Activated CD4-positive, alpha-beta T cell treated with anti-CD3 and anti-CD28 coated beads, Interleukin-2, amount 50 U/mL, for 16 hours (primary cell): Measurements from ENCODE around the gene NCKAP5.
"Not testable (repeated sequence)": the region's sequence is repeated elsewhere in the genome, so short reads cannot be mapped to it uniquely, and the experiment has no call there.

Experiments
- DNase-seq: peaks from one replicate; pipeline ENCODE4 v3.0.0-alpha.2; 2020

The NCKAP5 gene

DNA sequence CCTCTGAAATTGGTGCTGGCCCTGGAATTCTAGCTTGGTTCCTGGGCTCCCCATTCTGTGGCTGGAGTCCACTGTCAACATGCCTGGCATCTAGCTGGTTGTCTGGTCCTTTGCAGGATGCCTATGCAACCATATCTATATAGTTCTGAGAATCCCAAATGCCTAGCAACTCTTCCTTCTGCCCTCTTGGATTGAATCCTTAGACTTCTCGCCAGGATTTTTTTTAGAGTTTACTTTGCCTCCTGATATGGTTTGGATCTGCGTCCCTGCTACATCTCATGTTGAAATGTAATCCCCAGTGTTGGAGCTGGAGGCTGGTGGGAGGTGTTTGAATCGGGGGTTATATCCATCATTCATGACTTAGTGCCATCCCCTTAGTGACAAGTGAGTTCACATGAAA lies 833.3 kb downstream of the NCKAP5 start:
- no peak for DNase-seq

DNA sequence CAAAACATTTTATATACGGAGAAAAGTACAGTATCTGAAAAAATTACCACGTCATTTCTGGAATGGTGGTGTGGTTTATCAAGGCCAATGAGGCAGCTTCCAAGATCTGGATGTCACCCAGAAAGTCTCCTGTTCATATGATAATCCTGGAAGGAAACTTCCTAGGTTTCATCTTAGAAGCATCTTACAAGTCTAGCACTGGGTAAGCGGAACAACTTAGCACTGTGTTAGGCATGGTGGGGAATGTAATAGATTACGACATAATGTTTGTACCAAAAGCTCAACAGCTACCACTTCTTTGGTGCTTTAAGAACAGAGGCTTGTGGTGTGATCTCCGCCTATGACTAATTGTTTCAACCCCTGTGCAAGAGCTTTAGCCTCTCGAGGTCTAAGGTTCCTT lies 835.2 kb downstream of the NCKAP5 start:
- no peak for DNase-seq

DNA sequence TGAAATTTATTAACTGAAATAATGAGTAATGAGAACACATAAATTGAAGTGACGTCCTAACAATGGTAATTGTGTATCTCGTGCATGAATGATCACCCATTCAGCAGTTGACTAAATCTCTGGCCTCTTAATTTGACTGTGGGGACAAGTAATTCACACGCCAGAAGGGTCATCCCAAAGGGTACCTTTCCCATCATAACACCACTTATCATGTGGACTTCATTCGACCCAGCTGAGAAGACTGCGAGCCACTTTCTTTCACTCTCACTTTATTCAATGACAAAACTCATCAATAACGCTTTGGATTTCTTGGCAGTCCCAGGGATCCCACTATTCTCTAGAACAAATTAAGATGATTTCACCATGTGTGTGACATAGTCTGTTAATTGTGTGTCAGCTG lies 835.6 kb downstream of the NCKAP5 start:
- DNase-seq: no peak

DNA sequence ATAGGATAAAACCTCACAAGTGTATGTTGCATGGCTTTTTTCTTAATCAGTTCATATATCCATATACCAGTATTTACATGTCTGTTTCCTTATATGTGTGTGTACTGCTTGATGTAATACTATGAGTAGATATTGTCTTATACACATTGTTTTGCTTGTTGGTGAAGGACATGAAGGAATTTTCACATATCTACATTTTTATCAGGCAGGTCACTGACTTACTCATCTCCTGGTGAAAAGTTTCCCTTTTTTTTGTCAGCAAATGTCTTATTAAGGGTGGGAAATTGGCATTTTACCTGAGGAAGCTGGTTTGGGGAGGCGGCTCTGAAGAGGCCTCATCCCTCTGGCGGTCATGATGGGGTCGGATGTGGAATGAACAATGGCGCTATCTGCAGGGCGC lies 836.8 kb downstream of the NCKAP5 start:
- no peak for DNase-seq

DNA sequence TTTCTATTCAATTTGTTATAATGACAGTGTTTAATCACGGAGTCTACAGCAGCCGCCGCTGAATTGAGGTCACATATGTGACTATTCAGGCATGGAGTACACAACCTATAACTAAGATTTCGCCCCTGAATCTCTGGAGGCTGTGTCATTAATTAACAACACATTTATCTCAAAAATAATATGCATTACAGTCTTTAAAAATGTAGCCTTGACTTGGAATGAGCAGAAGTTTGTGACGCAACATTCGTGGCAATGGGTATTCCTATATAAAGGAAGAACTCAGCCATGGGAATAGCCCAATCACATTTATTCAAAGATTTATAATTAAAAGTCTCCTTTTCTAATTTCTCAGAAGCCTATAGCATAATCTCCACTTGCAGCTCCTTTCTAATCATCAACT lies 837.7 kb downstream of the NCKAP5 start:
- DNase-seq: no peak

DNA sequence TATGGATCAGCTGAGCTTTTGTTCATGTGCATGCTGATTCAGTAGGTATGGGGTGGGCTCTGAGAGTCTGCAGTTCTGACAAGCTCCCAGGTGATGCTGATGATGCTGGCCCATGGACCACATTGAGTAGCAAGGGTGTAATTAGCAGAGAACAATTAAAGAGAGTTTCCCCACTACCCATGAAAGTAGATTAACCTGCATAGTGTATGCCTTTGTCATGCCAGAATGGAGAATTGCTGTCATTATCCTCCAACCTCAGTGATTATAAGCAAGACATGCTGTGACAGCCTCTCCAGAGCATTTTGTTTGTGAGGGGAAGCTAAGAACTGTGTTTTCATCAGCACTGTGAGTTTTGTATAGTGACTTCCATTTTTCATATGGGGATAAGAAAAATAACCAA lies 838.7 kb downstream of the NCKAP5 start:
- DNase-seq: no peak

DNA sequence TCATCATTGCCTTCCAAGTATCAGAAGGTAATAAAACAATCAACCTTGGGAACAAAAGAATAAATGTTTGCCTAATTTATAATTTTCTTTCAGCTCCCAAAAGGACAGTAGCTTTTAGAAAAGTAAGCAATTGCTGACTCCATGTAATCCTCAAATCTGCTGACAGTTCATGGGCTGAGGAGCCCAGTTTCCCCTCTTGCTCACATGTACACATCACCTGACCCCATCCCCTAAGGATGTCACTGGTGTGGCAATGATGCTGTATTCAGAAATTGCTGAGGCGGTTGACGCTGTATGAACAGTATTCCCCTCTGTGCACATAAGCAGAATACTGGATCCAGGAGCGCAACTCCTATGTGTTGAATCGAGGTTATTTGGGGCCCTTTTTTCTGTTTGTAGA lies 842.1 kb downstream of the NCKAP5 start:
- DNase-seq: no peak

DNA sequence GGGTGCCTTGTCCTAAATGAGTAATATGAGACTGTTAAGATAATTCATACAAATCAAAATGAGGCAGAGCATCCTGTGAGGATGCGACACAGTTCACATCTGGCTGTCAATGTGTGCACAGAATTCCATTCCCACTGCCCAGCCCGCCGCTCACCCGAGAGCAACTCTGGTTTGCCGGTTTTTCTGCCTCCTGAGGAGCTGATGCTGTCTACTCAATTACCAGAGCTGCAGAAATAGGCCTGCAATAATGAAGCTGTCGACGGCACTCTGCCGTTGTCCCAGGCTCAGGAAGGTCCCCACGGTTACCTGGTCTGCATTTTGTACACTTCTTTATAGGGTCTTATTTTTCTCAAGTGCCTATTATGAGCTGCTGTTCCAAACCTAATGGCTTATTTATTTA lies 842.5 kb downstream of the NCKAP5 start:
- no peak for DNase-seq

DNA sequence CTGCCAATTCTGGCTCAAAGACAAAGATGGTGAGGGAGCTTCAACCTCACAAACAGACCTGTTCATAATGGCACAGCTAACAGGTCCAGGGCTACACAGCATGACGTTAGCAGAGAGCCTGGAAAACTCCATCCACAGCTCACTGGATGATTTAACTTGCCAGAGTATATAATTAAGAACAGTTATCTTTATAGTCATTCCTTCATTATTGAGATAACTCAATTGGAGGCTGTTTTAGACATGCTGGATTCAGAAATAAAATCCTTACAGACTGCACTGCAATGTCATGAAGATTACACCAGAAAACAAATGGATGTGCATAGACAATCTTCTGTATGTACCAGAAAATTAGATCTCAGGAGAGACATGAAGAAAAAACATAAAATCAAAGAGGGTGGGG lies 843.1 kb downstream of the NCKAP5 start:
- DNase-seq: no peak

DNA sequence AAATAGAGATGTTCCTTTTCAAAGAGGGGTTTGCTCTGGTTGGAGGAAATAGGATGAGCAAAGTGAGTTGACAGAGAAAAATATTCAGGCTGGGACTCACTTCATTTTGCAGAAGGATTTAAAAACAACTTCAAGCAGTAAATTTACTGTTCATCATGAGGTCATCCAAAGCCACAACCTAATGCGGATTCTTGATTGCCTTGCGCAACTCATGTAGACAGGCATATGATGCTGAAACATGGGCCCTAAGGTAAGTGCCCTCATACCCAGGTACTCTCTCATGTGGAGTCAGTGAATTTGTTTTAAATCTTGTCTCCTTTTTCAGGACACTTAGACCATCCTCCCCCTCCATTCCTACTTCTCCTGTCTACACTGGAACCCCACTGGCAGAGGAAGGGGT lies 846.3 kb downstream of the NCKAP5 start:
- no peak for DNase-seq

DNA sequence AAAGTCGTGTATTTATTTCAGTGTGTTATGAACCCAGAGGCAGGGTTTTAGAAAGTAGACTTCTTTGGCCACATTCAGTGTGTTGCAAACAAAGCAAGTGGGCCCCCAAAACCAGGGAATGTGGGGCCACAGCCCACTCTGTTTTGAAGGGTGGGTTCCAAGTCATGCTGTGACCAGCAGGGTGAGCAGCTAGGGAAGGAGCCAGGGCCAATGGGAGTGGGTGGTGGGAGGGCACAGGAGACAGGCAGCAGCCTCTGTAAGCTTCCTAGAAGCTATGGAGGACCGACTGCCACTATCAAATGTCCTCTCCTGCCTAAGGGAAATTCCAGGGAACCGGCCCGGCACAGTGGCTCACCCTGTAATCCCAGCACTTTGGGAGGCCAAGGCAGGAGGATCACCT lies 847.9 kb downstream of the NCKAP5 start:
- DNase-seq: no peak

DNA sequence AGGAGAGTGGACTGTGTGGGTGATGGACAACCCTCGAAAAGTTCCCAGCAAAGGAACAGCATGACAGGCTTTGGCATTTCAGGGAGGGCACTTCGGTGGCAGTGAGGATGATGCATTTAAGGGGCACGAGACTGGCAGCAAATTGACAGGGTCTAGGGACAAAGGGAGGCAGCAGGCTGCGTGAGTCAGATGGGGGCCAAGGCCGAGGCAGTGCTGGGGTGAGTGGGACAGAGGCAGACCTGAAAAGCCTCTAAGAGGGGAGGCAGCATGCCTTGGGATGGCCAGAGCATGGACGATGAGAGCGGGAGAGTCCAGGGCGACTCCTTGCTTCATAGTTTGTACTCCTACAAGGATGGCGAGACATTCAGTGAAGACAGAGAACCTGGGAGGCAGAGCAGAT lies 848.8 kb downstream of the NCKAP5 start:
- DNase-seq: no peak

DNA sequence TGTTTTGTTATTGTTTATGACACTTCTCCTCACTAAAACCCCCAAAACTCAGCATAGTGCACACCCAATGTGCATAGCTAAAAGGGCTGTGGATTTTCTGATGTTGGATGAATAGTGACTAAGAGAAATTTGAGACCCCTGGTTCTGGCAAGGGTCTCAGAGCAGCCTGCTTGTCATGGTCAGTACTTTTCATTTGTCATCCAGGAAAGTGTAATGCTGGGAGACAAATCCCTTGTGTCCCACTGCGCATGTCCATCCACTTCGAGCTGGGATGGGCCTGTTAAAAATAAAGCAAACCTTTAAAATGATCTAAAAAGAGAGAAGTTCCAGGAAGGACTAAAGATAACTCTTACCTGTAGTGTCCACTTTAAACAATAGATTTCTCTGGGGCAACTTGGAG lies 851.3 kb downstream of the NCKAP5 start:
- no peak for DNase-seq

DNA sequence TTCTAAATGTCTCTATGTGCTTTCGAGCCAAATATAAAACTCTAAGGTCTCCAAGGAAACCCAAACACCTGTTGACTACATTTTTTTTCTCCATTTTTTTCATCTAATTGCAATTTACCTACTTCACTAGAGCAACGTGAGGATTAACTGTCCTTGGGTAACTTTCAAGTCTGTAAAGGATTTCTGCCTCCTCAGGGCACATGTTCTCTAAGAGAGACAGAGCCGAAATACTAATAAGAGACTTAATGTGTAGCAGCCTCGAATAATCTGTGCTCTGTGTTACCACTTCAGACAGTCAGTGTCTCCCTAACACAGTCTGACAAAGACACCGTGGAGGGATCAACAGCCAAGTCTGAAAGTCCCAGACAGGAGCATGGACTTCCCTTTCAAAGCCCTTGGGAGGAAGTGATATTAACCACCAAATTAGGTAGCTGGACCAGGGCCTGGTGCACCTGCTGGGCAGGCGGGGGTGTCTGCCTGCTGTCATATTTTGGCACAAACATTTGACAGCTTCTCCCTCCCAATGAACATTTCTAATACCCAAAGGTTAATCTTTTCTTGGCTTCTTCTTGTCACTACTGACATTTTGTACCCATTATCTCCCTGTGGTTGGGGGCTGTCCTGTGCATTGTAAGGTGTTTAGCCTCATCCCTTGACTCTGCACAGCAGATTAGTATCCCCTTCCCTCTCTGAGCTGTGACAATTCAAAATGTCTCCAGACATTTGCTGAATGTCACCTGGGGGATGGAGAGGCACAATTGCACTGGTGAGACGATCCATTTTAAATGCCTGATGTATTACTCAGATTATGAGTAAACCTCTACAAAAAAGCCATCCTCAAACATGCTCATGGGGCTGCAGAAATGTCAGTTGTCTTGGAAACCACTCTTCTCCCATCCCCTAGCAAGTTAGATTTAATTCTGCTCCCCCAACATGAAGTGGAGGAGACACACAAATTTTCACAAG lies 852.6 kb downstream of the NCKAP5 start:
- DNase-seq: no peak

DNA sequence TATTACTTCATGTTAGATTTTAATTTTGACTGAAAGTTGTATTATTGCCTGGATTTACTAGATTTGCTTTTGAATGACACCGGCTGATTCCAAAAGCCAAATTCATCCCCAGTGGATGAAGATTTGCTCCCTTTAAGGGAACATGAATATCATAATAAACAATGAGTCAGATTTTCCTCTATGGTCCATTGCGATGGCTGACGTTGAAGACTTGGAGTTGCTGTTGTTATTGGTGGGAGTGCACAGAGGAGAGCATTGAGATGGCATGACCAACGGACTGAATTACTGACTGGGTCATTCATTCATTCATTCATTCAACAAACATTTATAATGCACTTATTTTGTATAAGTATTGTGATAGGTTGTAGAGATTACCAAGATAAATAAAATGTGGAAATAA lies 864.9 kb downstream of the NCKAP5 start:
- no peak for DNase-seq

DNA sequence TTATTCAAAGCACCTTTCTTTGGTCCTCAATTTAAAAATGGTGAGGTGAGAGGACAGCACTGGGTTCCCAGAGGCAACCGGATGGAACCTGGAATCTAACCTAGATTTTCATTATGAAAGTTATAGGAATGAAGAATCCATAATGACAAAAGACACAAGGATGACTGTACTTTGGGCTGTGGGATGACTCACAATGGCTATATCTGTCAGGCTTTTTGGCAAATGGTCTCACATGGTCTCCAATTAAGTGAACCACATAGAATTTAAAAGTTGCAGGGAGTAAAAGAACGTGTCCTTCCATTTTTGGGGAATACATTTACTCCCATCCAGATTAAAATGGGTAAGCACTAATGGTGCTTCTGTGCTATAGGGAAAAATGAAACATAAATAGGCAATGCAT lies 866.5 kb downstream of the NCKAP5 start:
- DNase-seq: no peak

DNA sequence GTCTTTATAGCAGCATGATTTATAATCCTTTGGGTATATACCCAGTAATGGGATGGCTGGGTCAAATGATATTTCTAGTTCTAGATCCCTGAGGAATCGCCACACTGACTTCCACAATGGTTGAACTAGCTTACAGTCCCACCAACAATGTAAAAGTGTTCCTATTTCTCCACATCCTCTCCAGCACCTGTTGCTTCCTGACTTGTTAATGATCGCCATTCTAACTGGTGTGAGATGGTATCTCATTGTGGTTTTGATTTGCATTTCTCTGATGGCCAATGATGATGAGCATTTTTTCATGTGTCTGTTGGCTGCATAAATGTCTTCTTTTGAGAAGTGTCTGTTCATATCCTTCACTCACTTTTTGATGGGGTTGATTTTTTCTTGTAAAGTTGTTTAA lies 868.5 kb downstream of the NCKAP5 start:
- not testable (repeated sequence) for DNase-seq

DNA sequence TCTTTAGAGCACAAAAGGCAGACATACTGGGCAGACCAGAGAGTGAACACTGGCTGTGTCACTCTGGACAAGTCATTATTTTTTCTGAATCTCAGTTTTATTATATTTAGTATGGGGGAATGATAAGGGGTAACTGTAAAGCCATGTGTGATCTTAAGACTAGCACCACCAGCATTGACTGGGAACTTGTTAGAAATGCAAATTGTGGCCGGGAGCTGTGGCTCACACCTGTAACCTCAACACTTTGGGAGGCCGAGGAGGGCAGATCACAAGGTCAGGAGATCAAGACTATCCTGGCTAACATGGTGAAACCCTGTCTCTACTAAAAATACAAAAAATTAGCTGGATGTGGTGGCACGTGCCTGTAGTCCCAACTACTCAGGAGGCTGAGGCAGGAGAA lies 869.9 kb downstream of the NCKAP5 start:
- DNase-seq: not testable (repeated sequence)

DNA sequence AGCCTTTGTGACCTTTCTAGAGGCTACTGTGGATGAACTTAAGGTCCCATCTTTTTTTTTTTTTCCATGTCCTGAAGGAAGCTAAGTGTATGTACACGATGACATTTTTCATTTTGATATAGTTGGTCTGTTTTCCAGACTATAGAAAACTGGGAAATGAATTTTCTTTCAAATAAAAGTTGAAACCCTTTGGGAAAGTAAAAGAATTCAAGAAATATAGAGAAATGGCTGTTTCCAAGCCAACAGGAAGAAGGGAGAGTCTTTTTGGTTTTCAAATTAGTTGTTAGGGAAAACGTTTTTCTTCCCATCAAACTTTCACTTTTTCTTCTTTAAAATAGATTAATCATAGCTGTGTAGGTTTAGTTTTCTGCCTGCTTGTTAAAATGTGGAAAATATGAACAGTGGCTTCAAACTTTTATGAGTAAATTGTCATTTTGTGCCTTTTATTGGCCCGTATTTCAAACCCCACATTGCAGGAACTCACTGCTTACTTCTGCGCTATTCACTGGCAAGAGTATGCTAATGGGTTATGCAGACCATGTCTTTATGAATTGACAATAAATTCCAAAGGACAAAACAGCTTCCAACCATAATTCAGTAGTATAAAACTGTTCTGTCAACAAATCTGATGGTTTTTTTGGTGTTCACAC lies 870.6 kb downstream of the NCKAP5 start:
- DNase-seq: no peak

DNA sequence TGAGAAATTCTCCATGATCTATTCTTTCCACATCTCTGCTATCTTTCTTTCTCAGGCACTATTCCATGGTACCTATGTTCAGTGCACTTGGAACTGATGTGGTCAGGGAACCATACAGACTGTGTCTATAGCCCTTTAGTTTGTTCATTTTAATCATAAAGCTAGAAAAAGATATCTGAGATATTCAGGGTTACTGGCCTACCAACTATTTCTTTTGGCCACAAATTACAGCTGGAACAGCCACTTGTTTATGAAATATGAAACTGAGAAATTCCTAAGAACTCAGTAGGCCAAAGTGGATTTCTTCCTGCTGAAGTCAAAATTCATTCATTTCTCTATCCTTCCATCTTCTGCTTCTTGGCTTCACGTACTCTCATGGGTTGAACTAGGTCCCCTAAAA lies 875.4 kb downstream of the NCKAP5 start:
- DNase-seq: no peak

DNA sequence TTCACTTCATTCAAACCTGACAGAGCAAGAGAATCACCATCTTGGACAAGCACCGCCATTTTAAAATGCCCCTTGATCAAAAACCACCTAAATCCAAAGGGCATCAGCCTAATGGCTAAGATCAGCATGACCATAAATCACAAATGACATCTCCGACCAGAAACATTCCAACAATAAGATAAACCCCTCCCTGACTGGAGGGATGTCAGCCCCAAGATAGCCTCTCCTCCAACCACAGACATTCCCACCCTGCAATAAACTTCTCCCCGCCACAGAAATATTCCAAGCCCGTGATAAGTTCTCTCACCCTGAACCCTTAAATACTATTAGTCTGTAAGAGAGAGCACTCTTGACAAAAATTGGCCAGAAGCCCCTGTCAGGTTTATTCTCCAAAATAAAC lies 876.7 kb downstream of the NCKAP5 start:
- no peak for DNase-seq

DNA sequence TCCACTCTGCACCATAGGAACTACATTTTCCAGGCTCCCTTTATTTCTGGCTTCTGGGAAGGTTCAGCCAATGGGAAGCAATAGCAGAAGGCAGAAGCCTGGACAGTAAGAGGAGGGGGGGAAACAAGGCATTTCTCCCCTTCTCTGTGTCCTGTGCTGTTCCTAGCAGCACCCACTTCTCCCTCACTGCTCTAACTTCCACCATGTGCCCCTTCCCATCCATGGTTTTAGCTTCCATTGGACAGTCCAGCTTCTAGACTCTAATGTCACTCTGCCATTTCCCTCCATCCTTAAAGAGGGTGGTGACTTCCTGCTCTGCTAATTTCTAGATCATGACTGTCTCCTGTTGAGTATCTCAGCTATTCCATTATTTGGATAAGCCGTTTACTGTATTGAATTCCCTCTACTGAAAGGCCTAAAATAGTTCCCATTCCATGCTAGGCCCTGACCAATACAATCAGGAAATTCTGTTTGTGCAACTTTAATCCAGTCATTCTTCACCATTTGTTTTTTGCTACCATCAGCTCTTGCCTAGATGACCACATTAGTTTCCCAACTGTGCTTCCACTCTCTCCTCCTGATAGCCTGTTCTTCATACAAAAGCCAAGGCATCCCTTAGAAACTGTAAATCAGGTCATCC lies 877.5 kb downstream of the NCKAP5 start:
- no peak for DNase-seq

DNA sequence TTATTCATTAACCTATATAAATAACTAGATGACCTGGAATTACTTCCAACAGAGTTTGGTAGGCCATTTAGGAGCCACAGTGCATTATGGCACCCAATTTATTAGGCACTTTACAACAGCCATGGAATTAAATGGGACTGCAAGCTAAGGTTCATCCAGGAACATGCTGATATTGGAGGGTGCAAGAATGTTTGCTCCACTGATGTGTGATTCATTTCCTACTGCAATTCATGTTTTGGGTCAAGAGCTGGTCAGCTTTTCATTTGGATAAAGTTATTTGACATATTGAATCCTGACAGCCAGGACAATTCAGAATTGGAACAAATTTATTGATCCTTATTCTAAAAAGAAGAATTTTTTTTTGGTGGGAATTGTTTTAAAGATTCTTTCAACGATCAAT lies 886.5 kb downstream of the NCKAP5 start:
- DNase-seq: no peak

DNA sequence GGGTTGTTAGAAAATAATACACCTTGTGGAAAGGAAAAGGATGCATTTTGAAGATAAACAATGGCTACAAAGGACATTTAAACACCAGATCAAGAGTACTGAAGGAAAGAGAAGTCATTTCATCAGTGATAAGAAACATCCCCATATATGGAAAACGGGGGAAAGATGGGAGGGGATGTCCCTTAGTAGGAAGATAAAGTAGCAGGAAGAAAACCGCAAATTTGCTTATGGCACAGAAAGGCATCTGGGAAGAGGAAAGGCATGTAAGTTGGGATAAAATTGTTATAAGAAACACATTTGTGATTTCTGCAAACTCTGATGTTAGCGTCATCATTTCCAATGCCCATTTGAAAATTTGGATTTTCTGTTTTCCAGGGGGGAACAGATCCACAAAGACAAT lies 887.7 kb downstream of the NCKAP5 start:
- DNase-seq: no peak
